HG03378 (cell line): ENCODE data around the gene ULK1.
"Not testable (repeated sequence)": the region's sequence is repeated elsewhere in the genome, so short reads cannot be mapped to it uniquely, and the experiment has no call there.

Source experiments
- ATAC-seq: cut with Tn5 transposase; IDR thresholded peaks from one replicate; pipeline ENCODE4 v1.9.1; 2021; ENCODE audit warnings: mild to moderate bottlenecking, moderate library complexity; ENCODE audit not compliant: unreplicated experiment

The ULK1 gene

GRCh38 chr12:131941116-131941986 is 46.9 kb downstream of the ULK1 start:
- no peak for ATAC-seq

- no peak for ATAC-seq
These were observed 47.5 kb downstream of the ULK1 start for GRCh38 chr12:131941987-131942341.

- ATAC-seq: no peak
These were observed 48.2 kb downstream of the ULK1 start for GRCh38 chr12:131942671-131943070.

- ATAC-seq: no peak
These were observed 49.0 kb downstream of the ULK1 start for GRCh38 chr12:131943389-131943788.

GRCh38 chr12:131943876-131944275 is 49.5 kb downstream of the ULK1 start:
- ATAC-seq: no peak

GRCh38 chr12:131944601-131945251 is 50.3 kb downstream of the ULK1 start:
- no peak for ATAC-seq

- ATAC-seq: no peak
These were observed 52.3 kb downstream of the ULK1 start for GRCh38 chr12:131946757-131947156.

GRCh38 chr12:131947482-131948027 is 53.1 kb downstream of the ULK1 start:
- ATAC-seq: no peak

GRCh38 chr12:131948166-131948712 is 53.8 kb downstream of the ULK1 start:
- no peak for ATAC-seq

GRCh38 chr12:131948713-131949430 is 54.5 kb downstream of the ULK1 start:
- ATAC-seq: not testable (repeated sequence)

- no peak for ATAC-seq
These were observed 55.2 kb downstream of the ULK1 start, which contains the start of gene EP400 for GRCh38 chr12:131949431-131950181. Gene EP400 (plus strand): TSS chr12:131949942. CDS start chr12:131960620, 10,678 bp downstream.

GRCh38 chr12:131950182-131950913 is 55.9 kb downstream of the ULK1 start:
- no peak for ATAC-seq

GRCh38 chr12:131953810-131954209 is 59.4 kb downstream of the ULK1 start:
- ATAC-seq: not testable (repeated sequence)

GRCh38 chr12:131954460-131954859 is 60.0 kb downstream of the ULK1 start:
- ATAC-seq: not testable (repeated sequence)

- ATAC-seq: no peak
These were observed 64.7 kb downstream of the ULK1 start for GRCh38 chr12:131959116-131959515.

GRCh38 chr12:131959641-131960589 is 65.5 kb downstream of the ULK1 start:
- ATAC-seq: no peak

- ATAC-seq: not testable (repeated sequence)
These were observed 66.3 kb downstream of the ULK1 start for GRCh38 chr12:131960590-131961325.

GRCh38 chr12:131961328-131961727 is 66.9 kb downstream of the ULK1 start:
- ATAC-seq: not testable (repeated sequence)
